ENCODE results near the gene MYO18B. TPM values are rescaled to one million over a fixed set of nuclear protein-coding genes. Genes with fewer than 3 reads are reported as not detected.

Gene MYO18B
- total and polyA plus RNA-seq, 2 of the 4 experiments (the other 2 are of a cell fraction): under 0.01 TPM; not detected in 1

- H3K9me3 ChIP-seq (ENCODE audit: control insufficient read depth, insufficient read depth, low read length): peaks cover 7% of the 10 kb centered on the region; the same call in 1 of the 2 replicates
- H4K8ac ChIP-seq (ENCODE audit: low read depth in 2 of 2, low read length in 2 of 2): no peak overlapping the region
- no peaks in the 10 kb centered on the region for H4K20me1 ChIP-seq (ENCODE audit: insufficient read depth, low read length)
- TF ChIP-seq RAD21 (IDR thresholded peaks at IDR 0.05; ENCODE audit: low read length) (no peak), RFX5 (IDR thresholded peaks at IDR 0.05; ENCODE audit: low read depth, low read length) (no peak), MAZ (IDR thresholded peaks at IDR 0.05; ENCODE audit: borderline replicate concordance, low read depth, low read length) (no peak), CEBPB (IDR thresholded peaks at IDR 0.05; ENCODE audit: low read depth, low read length) (no peak)
- H2BK5ac ChIP-seq (ENCODE audit: low read depth, low read length, poor library complexity, severe bottlenecking): no peak overlapping the region
- ChIA-PET POLR2A (ENCODE audit: unreplicated experiment) (no interaction called here), CTCF (no interaction called here)
- no peaks in the 10 kb centered on the region for H3K79me1 ChIP-seq (ENCODE audit: low read depth in 1 of 2, low read length in 2 of 2)
- no peak overlapping the region for H2BK15ac ChIP-seq (ENCODE audit: low read depth, low read length)
- no peaks in the 10 kb centered on the region for H3K36me3 ChIP-seq (ENCODE audit: control insufficient read depth, insufficient read depth, low read length)
- no peak overlapping the region for H3K4me2 ChIP-seq (ENCODE audit: low read depth, low read length)
- intact Hi-C loops (cut with micrococcal nuclease) (no loop called here), in situ Hi-C loops (cut with MboI; ENCODE audit: low sequenced_read_pairs) (no loop called here), dilution Hi-C loops (cut with HindIII; ENCODE audit: low sequenced_read_pairs, unreplicated experiment) (no loop called here)
- H4K5ac ChIP-seq (ENCODE audit: low read depth, low read length): no peak overlapping the region
- no peak overlapping the region for H3K4me3 ChIP-seq (ENCODE audit: insufficient read depth, low read depth, low read length)
- no peak overlapping the region for H2AK9ac ChIP-seq (replicated peaks; ENCODE audit: low read depth, low read length, poor library complexity)
- no peak overlapping the region for H3K23ac ChIP-seq (ENCODE audit: low read depth, low read length)
- H3K27ac ChIP-seq (ENCODE audit: insufficient read depth, low read length): no peak overlapping the region
- H3K14ac ChIP-seq (replicated peaks; ENCODE audit: low read depth, low read length): no peak overlapping the region
- no peak overlapping the region for H2BK20ac ChIP-seq (ENCODE audit: low read depth, low read length)
- H3K9ac ChIP-seq (ENCODE audit: low read depth, low read length): no peak overlapping the region
- no TSS peak for BruUV-seq (replicated peaks)
- no peak overlapping the region for H3K18ac ChIP-seq (ENCODE audit: low read depth, low read length)
- H3K27me3 ChIP-seq (ENCODE audit: control insufficient read depth, insufficient read depth, low read length): no peaks in the 10 kb centered on the region
- no peak overlapping the region for H2AK5ac ChIP-seq (ENCODE audit: low read depth, low read length)
- no peak overlapping the region for H2AFZ ChIP-seq (replicated peaks; ENCODE audit: low read length, poor library complexity)
- no peak overlapping the region for H3K4ac ChIP-seq (ENCODE audit: low read depth, low read length)
- H4K91ac ChIP-seq (ENCODE audit: insufficient read depth, low read depth, low read length): no peak overlapping the region
- ATAC-seq (ENCODE audit: low read depth) (no peak), DNase-seq (no peak)
- no peak overlapping the region for H2BK120ac ChIP-seq (ENCODE audit: low read depth, low read length)
- no peaks in the 10 kb centered on the region for H3K9me1 ChIP-seq (ENCODE audit: insufficient read depth, low read length)
- no peak overlapping the region for H3K56ac ChIP-seq (ENCODE audit: extremely low read depth, insufficient read depth, low read length)
- no peaks in the 10 kb centered on the region for H3K4me1 ChIP-seq (ENCODE audit: control insufficient read depth, insufficient read depth, low read length)
Measured at GRCh38 chr22:26057731-26058130, 315.7 kb downstream of the MYO18B start.
